ENCODE data around the gene NEURL1B.

Gene NEURL1B

GRCh38 chr5:172705576-172706084, 64.6 kb downstream of the NEURL1B start:
- no peak for TF ChIP-seq REST (IDR thresholded peaks at IDR 0.05; ENCODE audit: low read depth)
- TF ChIP-seq MAX (IDR thresholded peaks at IDR 0.05), result no peak
- no peak for TF ChIP-seq FOXM1 (IDR thresholded peaks at IDR 0.05; ENCODE audit: borderline replicate concordance, low read depth)
- TF ChIP-seq YY1 (IDR thresholded peaks at IDR 0.05; ENCODE audit: low read depth), result no peak
- no peak for TF ChIP-seq CEBPB (IDR thresholded peaks at IDR 0.05)
- no peak for TF ChIP-seq USF1 (IDR thresholded peaks at IDR 0.05)
- TF ChIP-seq NFIC (IDR thresholded peaks at IDR 0.05), result no peak
- TF ChIP-seq RAD21 (IDR thresholded peaks at IDR 0.05; ENCODE audit: low read depth), result no peak
- no peak for TF ChIP-seq TAF1 (IDR thresholded peaks at IDR 0.05; ENCODE audit: low read depth)
- no peak for TF ChIP-seq EGR1 (IDR thresholded peaks at IDR 0.05)
- TF ChIP-seq TCF12 (IDR thresholded peaks at IDR 0.05; ENCODE audit: low read depth), result no peak
- no peak for TF ChIP-seq EP300 (IDR thresholded peaks at IDR 0.05; ENCODE audit: borderline replicate concordance)
- no peak for TF ChIP-seq ZBTB7A (IDR thresholded peaks at IDR 0.05; ENCODE audit: low read depth)
- no peak for TF ChIP-seq CREB1 (IDR thresholded peaks at IDR 0.05; ENCODE audit: low read depth)

- TF ChIP-seq EGR1 (IDR thresholded peaks at IDR 0.05) (no peak), ZBTB7A (IDR thresholded peaks at IDR 0.05; ENCODE audit: low read depth) (no peak), CEBPB (IDR thresholded peaks at IDR 0.05) (no peak)
These were observed 65.7 kb downstream of the NEURL1B start for GRCh38 chr5:172706796-172707195.

- TF ChIP-seq RAD21 (IDR thresholded peaks at IDR 0.05; ENCODE audit: low read depth) (peak; percentile 68), EP300 (IDR thresholded peaks at IDR 0.05; ENCODE audit: borderline replicate concordance) (no peak)
These were observed 66.5 kb downstream of the NEURL1B start for GRCh38 chr5:172707285-172708182.

- no peak for TF ChIP-seq YY1 (IDR thresholded peaks at IDR 0.05; ENCODE audit: low read depth)
These were observed 67.1 kb downstream of the NEURL1B start for GRCh38 chr5:172708183-172708505.

GRCh38 chr5:172710676-172711075, 69.6 kb downstream of the NEURL1B start:
- TF ChIP-seq NFIC (IDR thresholded peaks at IDR 0.05) (no peak), TEAD4 (IDR thresholded peaks at IDR 0.05) (no peak), CEBPB (IDR thresholded peaks at IDR 0.05) (no peak), EGR1 (IDR thresholded peaks at IDR 0.05) (no peak), ZBTB7A (IDR thresholded peaks at IDR 0.05; ENCODE audit: low read depth) (no peak), TAF1 (IDR thresholded peaks at IDR 0.05; ENCODE audit: low read depth) (no peak), REST (IDR thresholded peaks at IDR 0.05; ENCODE audit: low read depth) (no peak), MAX (IDR thresholded peaks at IDR 0.05) (no peak), YY1 (IDR thresholded peaks at IDR 0.05; ENCODE audit: low read depth) (no peak), EP300 (IDR thresholded peaks at IDR 0.05; ENCODE audit: borderline replicate concordance) (no peak), FOXM1 (IDR thresholded peaks at IDR 0.05; ENCODE audit: borderline replicate concordance, low read depth) (no peak), CREB1 (IDR thresholded peaks at IDR 0.05; ENCODE audit: low read depth) (no peak), USF1 (IDR thresholded peaks at IDR 0.05) (no peak), RAD21 (IDR thresholded peaks at IDR 0.05; ENCODE audit: low read depth) (no peak), TCF12 (IDR thresholded peaks at IDR 0.05; ENCODE audit: low read depth) (no peak)

- TF ChIP-seq REST (IDR thresholded peaks at IDR 0.05; ENCODE audit: low read depth), result peak; percentile 53; the same call in 1 of the 2 replicates
These were observed 70.3 kb downstream of the NEURL1B start for GRCh38 chr5:172711321-172711861.
